ENCODE measurements around the gene SNRPB2. TPM values are rescaled to one million over a fixed set of nuclear protein-coding genes. Genes with fewer than 3 reads are reported as not detected.
A peak's percentile ranks its signal among the peaks of the same experiment; 100 is the strongest.

Gene SNRPB2
- total RNA-seq, 1 experiment from 2014 or later: 89.7 TPM

- H3K27ac ChIP-seq (ENCODE audit: low read length): no peak overlapping the region
- no peak overlapping the region for H3K4me2 ChIP-seq (ENCODE audit: low read length)
- H3K9me2 ChIP-seq (replicated peaks; ENCODE audit: low read length): no peaks in the 10 kb centered on the region
- H3K9ac ChIP-seq (ENCODE audit: low read length): no peak overlapping the region
- no peaks in the 10 kb centered on the region for H3F3A ChIP-seq (ENCODE audit: low read length, unreplicated experiment)
- no peak overlapping the region for H2AFZ ChIP-seq (ENCODE audit: low read length)
- no TSS peak for BruUV-seq (replicated peaks)
- ChIA-PET CTCF (no interaction called here), POLR2A (ENCODE audit: unreplicated experiment) (no interaction called here)
- H3K4me3 ChIP-seq (ENCODE audit: low read length): no peak overlapping the region
- ATAC-seq (no peak), DNase-seq (peak; percentile 12)
- TF ChIP-seq, protein P1, sequence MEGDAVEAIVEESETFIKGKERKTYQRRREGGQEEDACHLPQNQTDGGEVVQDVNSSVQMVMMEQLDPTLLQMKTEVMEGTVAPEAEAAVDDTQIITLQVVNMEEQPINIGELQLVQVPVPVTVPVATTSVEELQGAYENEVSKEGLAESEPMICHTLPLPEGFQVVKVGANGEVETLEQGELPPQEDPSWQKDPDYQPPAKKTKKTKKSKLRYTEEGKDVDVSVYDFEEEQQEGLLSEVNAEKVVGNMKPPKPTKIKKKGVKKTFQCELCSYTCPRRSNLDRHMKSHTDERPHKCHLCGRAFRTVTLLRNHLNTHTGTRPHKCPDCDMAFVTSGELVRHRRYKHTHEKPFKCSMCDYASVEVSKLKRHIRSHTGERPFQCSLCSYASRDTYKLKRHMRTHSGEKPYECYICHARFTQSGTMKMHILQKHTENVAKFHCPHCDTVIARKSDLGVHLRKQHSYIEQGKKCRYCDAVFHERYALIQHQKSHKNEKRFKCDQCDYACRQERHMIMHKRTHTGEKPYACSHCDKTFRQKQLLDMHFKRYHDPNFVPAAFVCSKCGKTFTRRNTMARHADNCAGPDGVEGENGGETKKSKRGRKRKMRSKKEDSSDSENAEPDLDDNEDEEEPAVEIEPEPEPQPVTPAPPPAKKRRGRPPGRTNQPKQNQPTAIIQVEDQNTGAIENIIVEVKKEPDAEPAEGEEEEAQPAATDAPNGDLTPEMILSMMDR (conservative IDR thresholded peaks at IDR 0.05; ENCODE audit: low read depth, low read length): no peak
- TF ChIP-seq EZH2 (IDR thresholded peaks at IDR 0.05; ENCODE audit: low read length, unreplicated experiment): no peak
- TF ChIP-seq EZH2phosphoT487 (IDR thresholded peaks at IDR 0.05; ENCODE audit: borderline replicate concordance, low read length): no peak
- intact Hi-C loops (cut with micrococcal nuclease): loop anchor here (10.0 kb wide), 1 partner anchor 158 kb away; the partner anchor contains the start of gene KIF16B
- H3K4me1 ChIP-seq (ENCODE audit: insufficient read depth, low read length): peaks cover 15% of the 10 kb centered on the region
- peaks cover 25% of the 10 kb centered on the region for H4K20me1 ChIP-seq (ENCODE audit: low read length)
- peaks cover 58% of the 10 kb centered on the region for H3K36me3 ChIP-seq (ENCODE audit: low read depth, low read length)
- no peaks in the 10 kb centered on the region for H3K27me3 ChIP-seq (ENCODE audit: low read length)
- H3K9me3 ChIP-seq (ENCODE audit: low read length): no peaks in the 10 kb centered on the region
- H3K79me2 ChIP-seq (ENCODE audit: low read length): peaks cover 69% of the 10 kb centered on the region
These were observed 2.8 kb downstream of the SNRPB2 start for GRCh38 chr20:16732506-16733152.

- Histone ChIP-seq H3K4me2 (ENCODE audit: low read length) (no peak overlapping the region), H3K27me3 (ENCODE audit: low read length) (no peaks in the 10 kb centered on the region), H3K4me1 (ENCODE audit: insufficient read depth, low read length) (no peaks in the 10 kb centered on the region), H3F3A (ENCODE audit: low read length, unreplicated experiment) (no peaks in the 10 kb centered on the region), H3K79me2 (ENCODE audit: low read length) (peaks cover 13% of the 10 kb centered on the region; the same call in 1 of the 2 replicates), H2AFZ (ENCODE audit: low read length) (no peak overlapping the region), H3K9ac (ENCODE audit: low read length) (no peak overlapping the region), H3K9me2 (replicated peaks; ENCODE audit: low read length) (no peaks in the 10 kb centered on the region), H3K36me3 (ENCODE audit: low read depth, low read length) (peaks cover 48% of the 10 kb centered on the region), H4K20me1 (ENCODE audit: low read length) (peaks cover 6% of the 10 kb centered on the region; the same call in 1 of the 2 replicates), H3K9me3 (ENCODE audit: low read length) (no peaks in the 10 kb centered on the region), H3K4me3 (ENCODE audit: low read length) (no peak overlapping the region), H3K27ac (ENCODE audit: low read length) (no peak overlapping the region)
- no peak for ATAC-seq
- intact Hi-C loops (cut with micrococcal nuclease): no loop called here
- CTCF ChIA-PET: no interaction called here
- DNase-seq: no peak
- POLR2A ChIA-PET (ENCODE audit: unreplicated experiment): no interaction called here
- TF ChIP-seq EZH2phosphoT487 (IDR thresholded peaks at IDR 0.05; ENCODE audit: borderline replicate concordance, low read length) (no peak), EZH2 (IDR thresholded peaks at IDR 0.05; ENCODE audit: low read length, unreplicated experiment) (no peak)
- TF ChIP-seq, protein P1 (conservative IDR thresholded peaks at IDR 0.05; ENCODE audit: low read depth, low read length): no peak
- no TSS peak for BruUV-seq (replicated peaks)
These were observed 10.7 kb downstream of the SNRPB2 start for GRCh38 chr20:16740365-16741072.

All from PC-3 (cell line).